Loucy (cell line): ENCODE results near the gene LRRTM2.

Experiments used
- CTCF ChIP-seq: fragments of 200-600 bp; sonication (generic); conservative IDR thresholded peaks from 2 replicates; pipeline ENCODE4 v1.5.1; 2014; ENCODE audit warnings: mild to moderate bottlenecking, antibody characterized with exemption, low read length
- EZH2phosphoT487 ChIP-seq: fragments of 200-600 bp; IDR thresholded peaks from 2 replicates; pipeline ENCODE4 v1.6.1; 2018; ENCODE audit warnings: antibody characterized with exemption, mild to moderate bottlenecking, moderate library complexity, borderline replicate concordance

- TF ChIP-seq CTCF = no peak
- TF ChIP-seq EZH2phosphoT487 = no peak
Measured at GRCh38 chr5:138849439-138849838, 25.7 kb downstream of the LRRTM2 start.
